Uterus (tissue), 4 donors: ENCODE data around the gene KRT20. TPM values are rescaled to one million over a fixed set of nuclear protein-coding genes. Genes with fewer than 3 reads are reported as not detected.

Experiments
- DNase-seq, 2 donors: peaks; one replicate each; pipeline ENCODE4 v3.0.0-alpha.2; 2019 to 2020
- H3K27ac ChIP-seq, 2 donors: fragments of 200-600 bp; sonication (generic); 1 replicate in 1 of 2; 2 replicates in 1 of 2; pipeline ENCODE4 v1.5.1; 2016 to 2018
- H3K27me3 ChIP-seq, 2 donors: fragments of 200-600 bp; sonication (generic); one replicate each; pipeline ENCODE4 v1.5.1; 2018 to 2019; ENCODE audit warnings: control low read depth in 1 of 2
- H3K36me3 ChIP-seq, 2 donors: fragments of 200-600 bp; sonication (generic); one replicate each; pipeline ENCODE4 v1.5.1; 2019; ENCODE audit warnings: control low read depth in 1 of 2
- H3K4me1 ChIP-seq, 2 donors: fragments of 200-600 bp; sonication (generic); one replicate each; pipeline ENCODE4 v1.5.1; 2018 to 2019; ENCODE audit warnings: control low read depth in 1 of 2
- H3K4me3 ChIP-seq, 2 donors: fragments of 200-600 bp; sonication (generic); 1 replicate in 1 of 2; 2 replicates in 1 of 2; pipeline ENCODE4 v1.5.1; 2018 to 2019; ENCODE audit warnings: mild to moderate bottlenecking in 1 of 2
- H3K9me3 ChIP-seq, 2 donors: fragments of 200-600 bp; sonication (generic); one replicate each; pipeline ENCODE4 v1.5.1; 2019; ENCODE audit warnings: control low read depth in 1 of 2
- CTCF ChIP-seq, 4 experiments: fragments of 200-600 bp in 2 of 4; fragments of 450-650 bp in 2 of 4; sonication (generic) in 2 of 4; IDR thresholded peaks; one replicate each; pipeline ENCODE4 v1.5.1; 2016 to 2019; ENCODE audit warnings: antibody characterized with exemption in 4 of 4, mild to moderate bottlenecking in 2 of 4, moderate library complexity in 1 of 4
- POLR2A ChIP-seq, 2 donors: fragments of 450-650 bp; IDR thresholded peaks; one replicate each; pipeline ENCODE4 v1.6.1; 2016; ENCODE audit warnings: antibody characterized with exemption in 2 of 2, mild to moderate bottlenecking in 1 of 2, moderate library complexity in 1 of 2
- intact Hi-C: fragments of 100-400 bp; cut with DNase I; formaldehyde crosslinking; loops from one replicate; pipeline ENCODE4 v1.15.1; 2023; ENCODE audit warnings: low total_unique reads
- total RNA-seq, 4 donors: library from RNA; depleted of rRNA in 3 of 4; stranded (reverse); fragments of >200 nt in 3 of 4; gene quantifications; one replicate each; pipeline versions ENCODE4 v1.1.0 to v1.2.4, GENCODE V29; 2014 to 2023
- donor health status: DM: yes; HTN: yes; CAD: no.

The KRT20 gene
- total RNA-seq, 4 donors from 2014 or later, result 0.26 to 0.83 (median 0.29) TPM; not detected in 1

- Histone ChIP-seq H3K27me3 (no peaks in the 10 kb centered on the region), H3K4me3 (no peak overlapping the region), H3K27ac (no peak overlapping the region), H3K9me3 (no peaks in the 10 kb centered on the region), H3K4me1 (no peaks in the 10 kb centered on the region), H3K36me3 (no peaks in the 10 kb centered on the region)
- no peak for TF ChIP-seq CTCF (IDR thresholded peaks at IDR 0.05)
- TF ChIP-seq POLR2A (IDR thresholded peaks at IDR 0.05), result no peak
- no peak for DNase-seq
- intact Hi-C loops, result no loop called here
Measured at GRCh38 chr17:40839194-40839593, 45.8 kb downstream of the KRT20 start.

GRCh38 chr17:40836020-40836419 lies 49.0 kb downstream of the KRT20 start:
- Histone ChIP-seq H3K4me3 (no peak overlapping the region), H3K27ac (no peak overlapping the region), H3K36me3 (no peaks in the 10 kb centered on the region), H3K9me3 (no peaks in the 10 kb centered on the region), H3K4me1 (no peaks in the 10 kb centered on the region), H3K27me3 (no peaks in the 10 kb centered on the region)
- TF ChIP-seq POLR2A (IDR thresholded peaks at IDR 0.05), result no peak
- no peak for TF ChIP-seq CTCF (IDR thresholded peaks at IDR 0.05)
- DNase-seq, result no peak
- intact Hi-C loops, result no loop called here

GRCh38 chr17:40833882-40834281 lies 51.2 kb downstream of the KRT20 start:
- Histone ChIP-seq H3K36me3 (no peaks in the 10 kb centered on the region), H3K27me3 (no peaks in the 10 kb centered on the region), H3K9me3 (no peaks in the 10 kb centered on the region), H3K4me1 (no peaks in the 10 kb centered on the region), H3K4me3 (no peak overlapping the region), H3K27ac (no peak overlapping the region)
- TF ChIP-seq POLR2A (IDR thresholded peaks at IDR 0.05), result no peak
- TF ChIP-seq CTCF (IDR thresholded peaks at IDR 0.05), result no peak
- DNase-seq, result no peak
- intact Hi-C loops, result no loop called here

- no peak overlapping the region for H3K4me3 ChIP-seq
Measured at GRCh38 chr17:40832840-40833239, 52.2 kb downstream of the KRT20 start.

More at GRCh38 chr17:40832840-40833239, 52.2 kb downstream of the KRT20 start:
- intact Hi-C loops, result no loop called here
- no peaks in the 10 kb centered on the region for H3K4me1 ChIP-seq
- no peak for TF ChIP-seq POLR2A (IDR thresholded peaks at IDR 0.05)
- no peak for TF ChIP-seq CTCF (IDR thresholded peaks at IDR 0.05)
- no peak for DNase-seq
- no peak overlapping the region for H3K27ac ChIP-seq
- no peaks in the 10 kb centered on the region for H3K9me3 ChIP-seq
- no peaks in the 10 kb centered on the region for H3K36me3 ChIP-seq
- H3K27me3 ChIP-seq, result no peaks in the 10 kb centered on the region
